A673 (cell line): ENCODE results near the gene ITM2C.

Experiments
- EZH2 ChIP-seq: fragments of 200-600 bp; sonication (generic); IDR thresholded peaks from 2 replicates; pipeline ENCODE4 v1.6.1; 2017; ENCODE audit warnings: borderline replicate concordance, low read depth, mild to moderate bottlenecking, mixed read lengths, antibody characterized with exemption, low read length; ENCODE audit not compliant: poor library complexity, severe bottlenecking
- TF ChIP-seq, protein P1 (sequence below): fragments of 300-800, 200-600 bp; sonication (generic); conservative IDR thresholded peaks from 2 replicates; pipeline ENCODE4 v1.5.1; 2017; ENCODE audit warnings: low read depth, mild to moderate bottlenecking, antibody characterized with exemption, low read length, moderate library complexity, mixed read lengths

DNA sequence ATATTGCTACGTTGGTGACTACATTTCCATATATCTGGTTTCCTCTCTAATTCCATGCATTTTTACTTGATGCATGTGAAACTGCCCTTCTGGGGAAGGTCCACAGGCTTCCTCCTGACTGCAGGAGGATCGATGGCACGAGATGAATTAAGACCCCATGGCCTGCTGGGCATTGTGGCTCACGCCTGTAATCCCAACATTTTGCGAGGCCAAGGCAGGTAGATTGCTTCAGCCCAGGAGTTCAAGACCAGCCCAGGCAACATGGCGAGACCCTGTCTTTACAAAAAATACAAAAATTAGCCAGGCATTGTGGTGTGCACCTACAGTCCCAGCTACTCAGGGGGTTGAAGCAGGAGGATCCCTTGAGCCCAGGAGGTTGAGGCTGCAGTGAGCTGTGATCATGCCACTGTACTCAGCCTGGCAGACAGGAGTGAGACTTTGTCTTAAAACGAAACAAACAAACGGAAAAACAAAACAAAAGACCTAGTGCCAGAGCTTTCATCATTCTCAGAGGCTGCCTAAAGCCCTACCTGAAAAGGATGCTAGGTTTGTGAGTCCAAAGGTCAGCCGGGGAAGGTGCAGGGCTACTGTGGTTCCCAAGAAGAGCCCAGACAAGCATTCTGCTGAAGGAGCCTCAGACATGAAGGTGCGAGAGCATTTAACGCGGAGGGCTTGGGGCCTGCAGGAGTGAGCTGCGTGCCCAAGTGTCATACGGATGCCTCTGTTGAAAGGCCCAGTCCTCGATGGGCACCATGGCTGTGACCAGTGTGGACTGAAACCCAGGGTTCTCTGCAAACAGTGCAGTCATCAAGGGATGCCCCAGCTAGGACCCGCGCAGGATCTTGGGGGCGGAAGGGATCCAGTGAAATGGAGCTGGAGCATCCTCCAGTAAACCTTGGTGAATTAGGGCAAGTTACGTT, 38.7 kb downstream of the ITM2C start:
- TF ChIP-seq, protein P1, sequence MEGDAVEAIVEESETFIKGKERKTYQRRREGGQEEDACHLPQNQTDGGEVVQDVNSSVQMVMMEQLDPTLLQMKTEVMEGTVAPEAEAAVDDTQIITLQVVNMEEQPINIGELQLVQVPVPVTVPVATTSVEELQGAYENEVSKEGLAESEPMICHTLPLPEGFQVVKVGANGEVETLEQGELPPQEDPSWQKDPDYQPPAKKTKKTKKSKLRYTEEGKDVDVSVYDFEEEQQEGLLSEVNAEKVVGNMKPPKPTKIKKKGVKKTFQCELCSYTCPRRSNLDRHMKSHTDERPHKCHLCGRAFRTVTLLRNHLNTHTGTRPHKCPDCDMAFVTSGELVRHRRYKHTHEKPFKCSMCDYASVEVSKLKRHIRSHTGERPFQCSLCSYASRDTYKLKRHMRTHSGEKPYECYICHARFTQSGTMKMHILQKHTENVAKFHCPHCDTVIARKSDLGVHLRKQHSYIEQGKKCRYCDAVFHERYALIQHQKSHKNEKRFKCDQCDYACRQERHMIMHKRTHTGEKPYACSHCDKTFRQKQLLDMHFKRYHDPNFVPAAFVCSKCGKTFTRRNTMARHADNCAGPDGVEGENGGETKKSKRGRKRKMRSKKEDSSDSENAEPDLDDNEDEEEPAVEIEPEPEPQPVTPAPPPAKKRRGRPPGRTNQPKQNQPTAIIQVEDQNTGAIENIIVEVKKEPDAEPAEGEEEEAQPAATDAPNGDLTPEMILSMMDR: no peak
- TF ChIP-seq EZH2: no peak
